HG03457 (cell line): ENCODE data around the gene OR52L1.
"Not testable (repeated sequence)": the region's sequence is repeated elsewhere in the genome, so short reads cannot be mapped to it uniquely, and the experiment has no call there.

Source experiments
- ATAC-seq: cut with Tn5 transposase; IDR thresholded peaks from one replicate; pipeline ENCODE4 v1.9.1; 2021; ENCODE audit warnings: moderate number of reproducible peaks; ENCODE audit not compliant: unreplicated experiment

Gene OR52L1

GRCh38 chr11:5986885-5987284 is at the start of gene OR52L1:
OR52L1 (minus strand) TSS chr11:5986985; CDS start chr11:5986930, 55 bp downstream.
- no peak for ATAC-seq

- ATAC-seq: no peak
These were observed 44.1 kb upstream of the OR52L1 start, which contains the start of gene OR56A1 for GRCh38 chr11:6030708-6031405. OR56A1 (minus strand) TSS chr11:6030758; CDS start chr11:6027692, 3,066 bp downstream.

- ATAC-seq: no peak
These were observed 40.7 kb upstream of the OR52L1 start for GRCh38 chr11:6027501-6027900.

DNA sequence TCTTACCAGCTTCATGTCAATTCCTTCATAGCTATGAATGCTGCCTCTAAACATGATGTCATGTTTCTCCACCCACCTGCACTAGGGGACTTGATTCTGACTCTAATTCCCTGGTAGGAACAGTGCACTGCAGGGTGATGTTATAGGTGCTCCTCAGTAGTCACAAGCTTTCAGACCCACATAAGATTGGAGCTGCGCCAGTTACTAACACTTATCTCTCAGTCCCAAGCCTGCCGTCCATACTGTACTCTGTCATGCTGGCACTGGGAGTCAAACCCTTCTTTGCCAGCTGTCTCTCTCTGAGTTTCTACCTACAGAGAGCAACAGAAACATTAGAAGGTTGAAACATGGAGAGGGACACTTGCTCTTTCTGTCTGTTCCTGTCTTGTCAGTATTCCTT is 38.3 kb upstream of the OR52L1 start:
- ATAC-seq: no peak

- ATAC-seq: no peak
These were observed 36.2 kb upstream of the OR52L1 start for GRCh38 chr11:6022956-6023355.

GRCh38 chr11:6013042-6013441 is 26.3 kb upstream of the OR52L1 start:
- no peak for ATAC-seq

DNA sequence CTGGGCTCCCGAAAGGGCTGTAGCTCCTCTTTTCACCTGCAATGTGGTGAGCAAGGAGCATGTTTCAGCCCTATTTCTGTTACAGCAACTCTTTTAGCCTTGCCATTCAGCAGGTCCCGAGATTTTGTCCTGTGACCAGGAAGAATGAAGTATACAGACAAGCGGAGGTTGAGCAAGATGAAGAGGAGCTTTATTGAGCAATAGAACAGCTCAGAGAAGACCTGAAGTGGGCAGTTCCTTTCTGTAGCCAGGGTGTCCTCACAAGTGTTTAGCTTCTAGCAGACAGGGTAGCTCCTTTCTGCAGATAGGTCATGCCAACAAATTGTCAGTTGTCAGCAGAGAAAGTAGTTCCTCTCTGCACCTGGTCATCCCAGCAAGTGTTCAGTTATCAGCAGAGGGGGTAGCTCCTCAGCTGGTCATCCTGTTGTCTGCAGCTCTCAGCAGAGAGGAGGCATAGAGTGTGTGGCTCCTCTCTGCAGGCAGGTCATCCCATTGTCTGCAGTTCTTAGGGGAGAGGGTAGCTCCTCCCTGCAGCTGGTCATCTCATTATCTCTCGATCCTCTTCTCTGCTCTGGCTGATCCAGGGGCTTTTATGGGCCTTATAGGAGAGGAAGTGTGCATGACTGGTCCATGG is 25.4 kb upstream of the OR52L1 start:
- no peak for ATAC-seq

DNA sequence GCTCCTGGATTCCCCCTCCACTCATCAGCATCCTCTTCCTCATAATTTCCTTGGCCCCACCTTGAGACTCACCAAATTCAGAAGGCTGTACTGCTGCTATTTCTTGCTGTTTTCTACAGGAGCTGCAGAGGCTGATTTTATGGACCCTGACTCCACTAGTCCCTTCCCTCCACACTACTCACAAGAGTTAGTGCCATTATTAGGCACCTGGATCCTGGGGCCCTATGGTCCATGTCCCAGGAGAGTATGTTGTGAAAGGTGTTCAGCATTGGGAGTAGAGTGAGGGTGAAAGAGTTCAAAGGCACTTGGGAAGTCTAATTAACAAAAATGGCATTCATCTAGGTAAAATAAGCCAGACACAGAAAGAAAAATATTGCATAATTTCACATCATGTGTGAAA is 20.1 kb upstream of the OR52L1 start, which contains the start of gene OR56A4:
TSS of gene OR56A4 (minus strand) at position 101 of the 400 bp plus-strand sequence. CDS start 3,954 bp downstream, outside the sequence.
- no peak for ATAC-seq

DNA sequence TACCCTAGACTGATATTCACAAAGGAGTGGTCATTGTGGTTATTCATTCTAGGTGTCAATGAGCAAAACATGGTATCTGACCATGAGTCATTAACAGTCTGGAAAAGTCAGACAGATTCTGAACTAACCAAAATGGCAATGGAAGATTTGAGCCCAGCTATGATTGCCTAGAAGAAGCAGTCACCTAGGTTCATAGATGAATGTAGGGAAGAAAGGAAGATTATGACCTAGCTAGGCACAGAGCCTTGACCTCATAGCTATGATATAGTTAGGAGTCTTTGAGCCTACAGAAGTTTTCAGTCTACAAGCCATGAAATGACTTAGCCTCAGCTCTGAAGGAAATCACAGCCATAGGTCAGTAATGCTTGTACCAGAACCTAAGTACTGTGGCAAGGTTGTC is 19.6 kb upstream of the OR52L1 start:
- ATAC-seq: no peak

GRCh38 chr11:6002202-6002699 is 15.5 kb upstream of the OR52L1 start:
- ATAC-seq: no peak

GRCh38 chr11:5994791-5995190 is 8.0 kb upstream of the OR52L1 start:
- no peak for ATAC-seq

DNA sequence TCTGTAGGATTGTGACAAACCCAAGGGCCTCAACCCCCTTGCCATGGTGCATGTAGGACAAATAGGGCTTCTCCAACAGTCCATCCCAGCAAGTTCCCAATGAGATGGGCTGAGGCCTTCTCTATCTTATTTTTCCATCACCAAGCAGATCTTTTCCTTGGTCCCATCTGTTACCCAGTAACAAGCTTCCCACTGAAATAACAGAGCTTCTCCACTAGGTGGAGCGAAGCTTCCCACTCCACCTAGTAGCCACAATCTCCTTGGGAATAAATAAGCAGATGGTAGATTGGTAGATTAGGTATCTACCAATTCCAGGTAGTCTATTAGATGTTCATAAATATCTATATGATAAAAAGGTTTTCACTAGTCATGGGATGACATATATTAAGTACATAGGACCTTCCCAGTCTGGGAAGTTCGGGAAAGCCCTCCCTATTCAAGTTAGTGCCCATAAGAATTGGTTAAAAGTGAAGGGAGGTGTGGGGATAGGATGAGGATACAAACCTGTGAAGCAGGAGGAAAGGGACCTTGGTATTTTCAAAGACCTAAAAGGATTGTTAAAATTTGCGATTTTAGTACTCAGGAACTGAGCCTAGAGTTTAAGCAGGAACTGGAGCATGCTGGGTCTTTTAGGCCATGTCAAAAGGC is 5.9 kb upstream of the OR52L1 start:
- ATAC-seq: no peak

DNA sequence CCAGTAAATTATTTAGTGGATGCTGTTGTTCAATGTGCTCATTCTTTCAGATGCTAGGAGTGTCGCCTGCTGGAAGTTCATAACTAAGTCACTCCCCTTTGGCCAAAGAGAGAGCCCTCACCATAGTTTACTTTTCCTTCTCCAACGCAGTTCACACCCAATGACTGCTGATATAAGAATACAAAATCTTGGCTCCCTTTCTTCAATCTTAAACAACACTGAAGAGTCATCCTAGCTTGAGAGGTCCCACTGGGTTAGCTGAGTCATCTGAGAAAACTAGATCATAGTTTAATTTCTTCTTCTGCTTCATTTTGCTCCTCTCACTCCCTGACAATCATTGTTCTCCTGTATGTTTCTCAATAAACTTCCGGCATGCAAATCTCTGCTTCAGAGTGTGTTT is 5.4 kb upstream of the OR52L1 start:
- no peak for ATAC-seq

- ATAC-seq: no peak
These were observed 2.4 kb upstream of the OR52L1 start for GRCh38 chr11:5989203-5989602.

GRCh38 chr11:5983443-5983842 is 3.3 kb downstream of the OR52L1 start:
- ATAC-seq: no peak

DNA sequence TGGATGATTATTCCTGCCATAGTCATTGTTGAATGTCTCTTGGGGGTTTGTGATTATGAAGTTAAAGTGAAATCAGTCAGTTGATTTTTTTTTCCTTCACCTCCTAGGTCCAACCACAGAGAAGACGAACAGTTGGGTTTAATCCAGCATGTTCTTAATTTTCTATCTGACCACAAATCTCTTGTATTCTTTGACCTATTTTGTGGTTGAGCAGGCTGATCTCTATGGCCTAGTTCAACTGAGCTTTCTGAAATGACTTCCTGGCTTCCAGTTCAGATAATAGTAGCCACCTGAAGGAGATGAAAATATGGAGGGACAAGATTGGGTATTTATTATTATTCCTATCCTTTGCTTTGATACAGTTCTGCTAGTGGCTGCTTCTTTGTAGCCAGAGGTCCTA is 13.3 kb downstream of the OR52L1 start:
- no peak for ATAC-seq

GRCh38 chr11:5968394-5968793 is 18.4 kb downstream of the OR52L1 start, which contains the start of gene OR56A5:
OR56A5 (minus strand) TSS chr11:5968494; CDS start chr11:5968494, 0 bp downstream.
- ATAC-seq: no peak

GRCh38 chr11:5967708-5968107 is 19.1 kb downstream of the OR52L1 start:
- no peak for ATAC-seq

- no peak for ATAC-seq
These were observed 19.8 kb downstream of the OR52L1 start for GRCh38 chr11:5966958-5967357.

DNA sequence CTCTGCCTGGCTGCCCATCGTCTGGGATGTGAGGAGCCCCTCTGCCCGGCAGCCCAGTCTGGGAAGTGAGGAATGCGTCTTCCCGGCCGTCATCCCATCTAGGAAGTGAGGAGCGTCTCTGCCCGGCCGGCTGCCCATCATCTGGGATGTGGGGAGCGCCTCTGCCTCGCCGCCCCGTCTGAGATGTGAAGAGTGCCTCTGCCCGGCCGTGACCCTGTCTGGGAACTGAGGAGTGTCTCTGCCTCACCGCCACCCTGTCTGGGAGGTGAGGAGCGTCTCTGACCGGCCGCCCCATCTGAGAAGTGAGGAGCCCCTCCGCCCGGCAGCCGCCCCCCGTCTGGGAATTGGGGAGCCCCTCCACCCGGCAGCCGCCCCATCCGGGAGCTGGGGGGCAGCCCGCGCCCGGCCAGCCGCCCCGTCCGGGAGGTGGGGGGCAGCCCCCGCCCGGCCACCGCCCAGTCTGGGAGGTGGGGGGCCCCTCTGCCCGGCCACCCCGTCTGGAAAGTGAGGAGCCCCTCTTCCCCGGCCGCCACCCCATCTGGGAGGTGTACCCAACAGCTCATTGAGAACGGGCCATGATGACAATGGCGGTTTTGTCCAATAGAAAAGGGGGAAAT is 26.0 kb downstream of the OR52L1 start:
- not testable (repeated sequence) for ATAC-seq

- ATAC-seq: no peak
These were observed 31.2 kb downstream of the OR52L1 start for GRCh38 chr11:5955586-5955985.
